PC-3 (cell line): Measurements from ENCODE around the gene AGPAT4. TPM values are rescaled to one million over a fixed set of nuclear protein-coding genes. Genes with fewer than 3 reads are reported as not detected.

ENCODE experiments used
- ATAC-seq: fragments of 200-7000 bp; cut with Tn5 transposase; 2 replicates; pipeline ENCODE4 v1.9.1; 2020; ENCODE audit warnings: mild to moderate bottlenecking, moderate library complexity
- BruUV-seq: library from RNA; stranded (reverse); fragments of 400-500 nt; replicated peaks from 2 replicates; lab custom pipeline; 2021; lab: Mats Ljungman, UMichigan
- CTCF ChIA-PET: fragments of 300-600 bp; sonication (Branson Sonifier 250); formaldehyde crosslinking; loops from one replicate; lab custom pipeline; 2022; ENCODE audit warnings: antibody characterized with exemption; lab: Charles Lee
- POLR2A ChIA-PET: fragments of 300-600 bp; sonication (Branson Sonifier 250); formaldehyde crosslinking; loops from one replicate; lab custom pipeline; 2022; ENCODE audit warnings: antibody characterized with exemption; ENCODE audit not compliant: unreplicated experiment; lab: Charles Lee
- DNase-seq: peaks from one replicate; pipeline ENCODE4 v3.0.0-alpha.2; 2015
- H2AFZ ChIP-seq: fragments of 300-600 bp; sonication (generic); 2 replicates; pipeline ENCODE4 v1.6.0; 2016; ENCODE audit warnings: antibody characterized with exemption, low read length
- H3F3A ChIP-seq: fragments of 300-600 bp; sonication (generic); one replicate; pipeline ENCODE4 v1.6.0; 2017; ENCODE audit warnings: antibody characterized with exemption, low read length, control low read depth, mild to moderate bottlenecking; ENCODE audit not compliant: unreplicated experiment
- H3K27ac ChIP-seq: fragments of 300-600 bp; sonication (generic); 2 replicates; pipeline ENCODE4 v1.5.1; 2016; ENCODE audit warnings: mild to moderate bottlenecking, low read length
- H3K27me3 ChIP-seq: fragments of 300-600 bp; sonication (generic); 2 replicates; pipeline ENCODE4 v1.6.1; 2016; ENCODE audit warnings: low read length, mixed read lengths
- H3K36me3 ChIP-seq: fragments of 300-600 bp; sonication (generic); 2 replicates; pipeline ENCODE4 v1.6.1; 2016; ENCODE audit warnings: low read depth, mixed run types, low read length, mixed read lengths
- H3K4me1 ChIP-seq: fragments of 300-600 bp; sonication (generic); 2 replicates; pipeline ENCODE4 v1.5.1; 2016; ENCODE audit warnings: low read length; ENCODE audit not compliant: insufficient read depth
- H3K4me2 ChIP-seq: fragments of 300-600 bp; sonication (generic); 2 replicates; pipeline ENCODE4 v1.6.0; 2016; ENCODE audit warnings: low read length
- H3K4me3 ChIP-seq: fragments of 300-600 bp; sonication (generic); 2 replicates; pipeline ENCODE4 v1.5.1; 2016; ENCODE audit warnings: mild to moderate bottlenecking, low read length, mixed read lengths
- H3K79me2 ChIP-seq: fragments of 300-600 bp; sonication (generic); 2 replicates; pipeline ENCODE4 v1.6.1; 2017; ENCODE audit warnings: low read length, mixed read lengths
- H3K9ac ChIP-seq: fragments of 300-600 bp; sonication (generic); 2 replicates; pipeline ENCODE4 v1.6.0; 2016; ENCODE audit warnings: mild to moderate bottlenecking, low read length
- H3K9me2 ChIP-seq: fragments of 300-600 bp; sonication (generic); replicated peaks from 2 replicates; pipeline ENCODE4 v1.6.1; 2016; ENCODE audit warnings: mixed run types, low read length, mixed read lengths
- H3K9me3 ChIP-seq: fragments of 300-600 bp; sonication (generic); 2 replicates; pipeline ENCODE4 v1.6.1; 2016; ENCODE audit warnings: low read length, mixed read lengths
- H4K20me1 ChIP-seq: fragments of 300-600 bp; sonication (generic); 2 replicates; pipeline ENCODE4 v1.6.1; 2016; ENCODE audit warnings: low read length, mixed read lengths
- EZH2 ChIP-seq: fragments of 300-600 bp; sonication (generic); IDR thresholded peaks from one replicate; pipeline ENCODE4 v1.6.1; 2017; ENCODE audit warnings: antibody characterized with exemption, mild to moderate bottlenecking, low read length; ENCODE audit not compliant: unreplicated experiment
- EZH2phosphoT487 ChIP-seq: fragments of 300-600 bp; sonication (generic); IDR thresholded peaks from 2 replicates; pipeline ENCODE4 v1.6.1; 2018; ENCODE audit warnings: mild to moderate bottlenecking, antibody characterized with exemption, low read length, borderline replicate concordance
- intact Hi-C: fragments of 100-400 bp; cut with micrococcal nuclease; formaldehyde crosslinking; loops from 2 replicates; pipeline ENCODE4 v1.9.0; 2023
- total RNA-seq: library from RNA; depleted of rRNA; stranded (reverse); fragments of >200 nt; gene quantifications from 2 replicates; pipeline ENCODE4 v1.2.3, GENCODE V29; 2014
- TF ChIP-seq, protein P1 (sequence below): fragments of 300-600 bp; sonication (generic); conservative IDR thresholded peaks from 2 replicates; pipeline ENCODE4 v1.5.1; 2017; ENCODE audit warnings: antibody characterized with exemption, low read depth, mild to moderate bottlenecking, low read length

Gene AGPAT4
- total RNA-seq, 1 experiment from 2014 or later: 3.8 TPM

DNA sequence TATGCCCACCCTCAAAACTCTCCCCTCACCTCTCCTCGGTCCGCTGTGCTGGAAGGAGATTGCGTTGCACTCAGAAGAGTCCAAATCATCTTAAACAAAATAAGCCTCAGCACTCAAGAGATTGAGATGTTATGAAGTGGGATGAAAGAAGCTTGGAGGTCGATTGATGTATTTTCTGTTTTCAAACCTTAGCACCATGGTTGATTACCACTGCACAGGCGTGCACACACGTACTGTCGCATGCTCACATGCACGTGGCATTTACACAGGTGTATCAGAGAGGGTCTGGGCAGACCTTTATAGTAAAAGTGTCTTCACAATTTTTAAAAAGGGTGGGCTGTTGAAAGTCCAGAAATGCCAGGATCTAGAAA, 612 bp upstream of the AGPAT4 start:
- TF ChIP-seq, protein P1, sequence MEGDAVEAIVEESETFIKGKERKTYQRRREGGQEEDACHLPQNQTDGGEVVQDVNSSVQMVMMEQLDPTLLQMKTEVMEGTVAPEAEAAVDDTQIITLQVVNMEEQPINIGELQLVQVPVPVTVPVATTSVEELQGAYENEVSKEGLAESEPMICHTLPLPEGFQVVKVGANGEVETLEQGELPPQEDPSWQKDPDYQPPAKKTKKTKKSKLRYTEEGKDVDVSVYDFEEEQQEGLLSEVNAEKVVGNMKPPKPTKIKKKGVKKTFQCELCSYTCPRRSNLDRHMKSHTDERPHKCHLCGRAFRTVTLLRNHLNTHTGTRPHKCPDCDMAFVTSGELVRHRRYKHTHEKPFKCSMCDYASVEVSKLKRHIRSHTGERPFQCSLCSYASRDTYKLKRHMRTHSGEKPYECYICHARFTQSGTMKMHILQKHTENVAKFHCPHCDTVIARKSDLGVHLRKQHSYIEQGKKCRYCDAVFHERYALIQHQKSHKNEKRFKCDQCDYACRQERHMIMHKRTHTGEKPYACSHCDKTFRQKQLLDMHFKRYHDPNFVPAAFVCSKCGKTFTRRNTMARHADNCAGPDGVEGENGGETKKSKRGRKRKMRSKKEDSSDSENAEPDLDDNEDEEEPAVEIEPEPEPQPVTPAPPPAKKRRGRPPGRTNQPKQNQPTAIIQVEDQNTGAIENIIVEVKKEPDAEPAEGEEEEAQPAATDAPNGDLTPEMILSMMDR: no peak
- no peak for TF ChIP-seq EZH2
- H3K79me2 ChIP-seq: peaks cover 26% of the 10 kb centered on the region
- no peaks in the 10 kb centered on the region for H3F3A ChIP-seq
- peaks cover 29% of the 10 kb centered on the region for H3K4me1 ChIP-seq
- H4K20me1 ChIP-seq: peaks cover 9% of the 10 kb centered on the region; the same call in 1 of the 2 replicates
- ATAC-seq (no peak), DNase-seq (no peak)
- no peaks in the 10 kb centered on the region for H3K9me2 ChIP-seq
- no TSS peak for BruUV-seq
- H3K27ac ChIP-seq: peak overlapping the region; percentile 66
- H3K4me2 ChIP-seq: peak overlapping the region; percentile 79
- ChIA-PET CTCF (interaction anchor here (0.9 kb wide), 1 partner anchor 97 kb away, joined by 4 read pairs; no protein-coding TSS in a partner anchor), POLR2A (interaction anchor here (0.5 to 0.7 kb wide), 7 partner anchors 22 to 1581 kb away, joined by 3 to 6 read pairs (median 4); no protein-coding TSS in a partner anchor)
- no peaks in the 10 kb centered on the region for H3K27me3 ChIP-seq
- H3K4me3 ChIP-seq: peak overlapping the region; percentile 85
- H3K9me3 ChIP-seq: no peaks in the 10 kb centered on the region
- peak overlapping the region; percentile 78 for H2AFZ ChIP-seq
- intact Hi-C loops: loop anchor here (5.0 to 10.0 kb wide), 4 partner anchors 47 to 280 kb away; partner anchors contain the start of gene MAP3K4
- no peaks in the 10 kb centered on the region for H3K36me3 ChIP-seq
- peak overlapping the region; percentile 69 for H3K9ac ChIP-seq

DNA sequence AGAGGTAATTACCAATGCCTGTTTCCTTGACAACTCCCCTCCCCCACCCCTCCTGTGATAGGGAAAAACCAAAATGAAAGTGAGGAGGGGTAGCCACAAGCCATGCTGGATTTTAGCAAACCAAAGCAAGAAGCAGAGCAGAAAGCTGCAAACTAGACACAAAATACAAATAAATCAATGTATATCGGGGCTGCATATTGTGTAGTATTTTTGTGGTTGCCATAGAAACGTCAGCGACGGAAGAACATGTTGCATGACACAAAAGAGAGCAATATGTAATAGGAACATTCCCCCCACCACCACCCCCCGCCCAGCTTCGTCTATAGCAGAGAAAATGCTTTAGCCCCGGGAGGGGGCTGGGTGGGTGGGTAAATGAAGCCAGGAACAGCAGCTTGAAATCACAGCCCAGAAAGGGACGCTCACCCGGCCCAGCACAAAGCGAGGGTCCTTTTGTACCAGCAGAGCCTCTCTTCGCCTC, 548 bp downstream of the AGPAT4 start:
- intact Hi-C loops: loop anchor here (5.0 to 10.0 kb wide), 4 partner anchors 46 to 279 kb away; partner anchors contain the start of gene MAP3K4
- Histone ChIP-seq H3F3A (no peaks in the 10 kb centered on the region), H3K9me2 (no peaks in the 10 kb centered on the region), H3K4me3 (peak overlapping the region; percentile 85), H3K27me3 (no peaks in the 10 kb centered on the region), H4K20me1 (peaks cover 9% of the 10 kb centered on the region; the same call in 1 of the 2 replicates), H3K36me3 (no peaks in the 10 kb centered on the region), H2AFZ (no peak overlapping the region), H3K9me3 (no peaks in the 10 kb centered on the region), H3K4me1 (peaks cover 29% of the 10 kb centered on the region), H3K9ac (peak overlapping the region; percentile 69), H3K4me2 (peak overlapping the region; percentile 92), H3K27ac (peak overlapping the region; percentile 66), H3K79me2 (peaks cover 26% of the 10 kb centered on the region)
- DNase-seq: peak; percentile 26
- BruUV-seq: no TSS peak
- TF ChIP-seq EZH2phosphoT487 (no peak), EZH2 (no peak)
- TF ChIP-seq, protein P1: no peak
- ChIA-PET POLR2A (interaction anchor here (0.6 to 0.7 kb wide), 2 partner anchors 93 to 1578 kb away, joined by 3 to 5 read pairs; no protein-coding TSS in a partner anchor), CTCF (interaction anchor here (0.5 to 0.9 kb wide), 3 partner anchors 96 to 98 kb away, joined by 4 to 12 read pairs (median 6); no protein-coding TSS in a partner anchor)
- ATAC-seq: no peak; the same call in 1 of the 2 replicates
